ENCODE data around the gene CUX1.

GRCh38 chr7:102220229-102220850 lies 402.9 kb downstream of the CUX1 start:
- TF ChIP-seq CTCF (IDR thresholded peaks at IDR 0.05) (no peak), POLR2AphosphoS5 (IDR thresholded peaks at IDR 0.05) (no peak), POLR2A (IDR thresholded peaks at IDR 0.05) (no peak), EP300 (IDR thresholded peaks at IDR 0.05) (no peak)

Data from suprapubic skin (tissue), 4 donors.